Upper lobe of left lung (tissue), 6 donors: ENCODE measurements around the gene TMEM101. TPM values are rescaled to one million over a fixed set of nuclear protein-coding genes. Genes with fewer than 3 reads are reported as not detected.
A peak's percentile ranks its signal among the peaks of the same experiment; 100 is the strongest.
"Not testable (repeated sequence)": the region's sequence is repeated elsewhere in the genome, so short reads cannot be mapped to it uniquely, and the experiment has no call there.

Experiments used
- ATAC-seq, 2 donors: fragments of 200-7000 bp; cut with Tn5 transposase; one replicate each; pipeline ENCODE4 v1.9.1; 2022; ENCODE audit warnings: mild to moderate bottlenecking in 2 of 2, moderate library complexity in 2 of 2; ENCODE audit not compliant: low FRiP score in 2 of 2
- DNase-seq, 2 donors: peaks; one replicate each; pipeline ENCODE4 v3.0.0-alpha.2; 2019 to 2020
- H3K27ac ChIP-seq, 4 donors: fragments of 200-600 bp; sonication (generic); one replicate each; pipeline ENCODE4 v1.5.1; 2016 to 2019
- H3K27me3 ChIP-seq, 4 donors: fragments of 200-600 bp; sonication (generic); one replicate each; pipeline ENCODE4 v1.5.1; 2017 to 2019
- H3K36me3 ChIP-seq, 4 donors: fragments of 200-600 bp; sonication (generic); one replicate each; pipeline ENCODE4 v1.5.1; 2016 to 2019
- H3K4me1 ChIP-seq, 4 donors: fragments of 200-600 bp; sonication (generic); one replicate each; pipeline ENCODE4 v1.5.1; 2018 to 2019
- H3K4me3 ChIP-seq, 4 donors: fragments of 200-600 bp; sonication (generic); one replicate each; pipeline ENCODE4 v1.5.1; 2017 to 2019; ENCODE audit warnings: mild to moderate bottlenecking in 2 of 4, moderate library complexity in 1 of 4
- H3K9me3 ChIP-seq, 4 donors: fragments of 200-600 bp; sonication (generic); one replicate each; pipeline ENCODE4 v1.5.1; 2018 to 2019
- EP300 ChIP-seq, 4 donors: sonication (generic); formaldehyde crosslinking; IDR thresholded peaks; one replicate each; pipeline ENCODE4 v1.5.1; 2017; ENCODE audit warnings: antibody characterized with exemption in 4 of 4, control low read depth in 2 of 4
- POLR2A ChIP-seq, 4 donors: fragments of 450-650 bp; IDR thresholded peaks; one replicate each; pipeline ENCODE4 v1.5.1; 2016 to 2017; ENCODE audit warnings: antibody characterized with exemption in 4 of 4, mild to moderate bottlenecking in 2 of 4
- POLR2AphosphoS5 ChIP-seq, 2 donors: sonication (generic); formaldehyde crosslinking; IDR thresholded peaks; one replicate each; pipeline ENCODE4 v1.5.1; 2017; ENCODE audit warnings: antibody characterized with exemption in 2 of 2
- WGBS, 2 donors: methylation state at CpG; one replicate each; pipeline ENCODE4 v1.1.5; 2017 to 2018; 5-methylcytosine and 5-hydroxymethylcytosine counted together
- total RNA-seq, 6 donors: library from RNA; depleted of rRNA in 4 of 6; stranded (reverse); fragments of >200 nt in 4 of 6; gene quantifications; one replicate each; pipeline versions ENCODE4 v1.1.0 to v1.2.1, GENCODE V29; 2016 to 2021
- TF ChIP-seq, protein P1 (sequence below), 6 experiments: fragments of 450-650 bp in 4 of 6; fragments of 200-600 bp in 2 of 6; sonication (generic) in 2 of 6; IDR thresholded peaks; one replicate each; pipeline ENCODE4 v1.5.1; 2016 to 2019; ENCODE audit warnings: antibody characterized with exemption in 6 of 6
- donor health status: DM: no; HTN: no; CAD: no; lungs with moderate emphysema.
- donor health status: DM: no; HTN: yes; CAD: no; lungs with severe emphysema.

Gene TMEM101
- total RNA-seq, 6 donors from 2014 or later = 10.5 to 36.9 (median 29.1) TPM

DNA sequence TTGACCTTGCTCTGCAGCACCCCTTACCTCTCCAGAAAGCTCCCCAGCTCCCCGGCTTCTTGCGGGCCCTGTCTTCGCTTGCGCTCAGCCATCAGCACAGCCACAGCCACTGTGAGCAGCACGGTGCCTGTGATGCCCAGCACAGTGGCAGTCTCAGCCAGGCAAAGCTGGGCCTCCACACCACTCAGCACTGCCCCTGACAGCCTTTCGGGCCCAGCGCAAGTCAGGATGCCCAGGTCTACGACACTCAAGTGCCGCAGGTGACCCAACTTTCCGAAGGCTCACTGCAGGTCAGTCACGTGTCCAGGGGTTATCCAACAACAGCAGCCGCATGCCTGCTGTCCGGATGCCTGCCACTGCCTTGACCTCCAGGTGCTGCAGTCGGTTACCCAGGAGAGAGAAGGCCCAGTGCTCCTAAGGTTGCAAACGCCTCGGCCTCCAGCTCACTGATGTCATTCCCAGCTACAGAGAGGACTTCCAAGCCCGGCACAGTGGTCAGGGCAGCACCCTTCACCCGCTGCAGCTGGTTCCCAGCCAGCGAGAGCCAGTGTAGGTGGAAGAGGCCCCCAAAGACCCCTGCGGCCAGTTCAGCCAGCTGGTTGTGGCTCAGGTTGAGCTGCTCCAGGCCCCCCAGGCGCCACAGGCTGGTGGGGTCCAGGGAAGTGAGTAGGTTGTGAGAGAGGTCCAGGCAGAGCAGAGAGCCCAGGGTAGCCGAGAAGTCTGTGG, 8.9 kb upstream of the TMEM101 start:
- no peak for DNase-seq
- Histone ChIP-seq H3K36me3 (peaks cover 0 to 28% (median 7%) of the 10 kb centered on the region in 4 donors), H3K4me3 (no peak overlapping the region), H3K4me1 (no peaks in the 10 kb centered on the region), H3K27ac (no peak overlapping the region), H3K9me3 (no peaks in the 10 kb centered on the region), H3K27me3 (no peaks in the 10 kb centered on the region)
- ATAC-seq = peak; percentile 12 to 42
- TF ChIP-seq, protein P1, sequence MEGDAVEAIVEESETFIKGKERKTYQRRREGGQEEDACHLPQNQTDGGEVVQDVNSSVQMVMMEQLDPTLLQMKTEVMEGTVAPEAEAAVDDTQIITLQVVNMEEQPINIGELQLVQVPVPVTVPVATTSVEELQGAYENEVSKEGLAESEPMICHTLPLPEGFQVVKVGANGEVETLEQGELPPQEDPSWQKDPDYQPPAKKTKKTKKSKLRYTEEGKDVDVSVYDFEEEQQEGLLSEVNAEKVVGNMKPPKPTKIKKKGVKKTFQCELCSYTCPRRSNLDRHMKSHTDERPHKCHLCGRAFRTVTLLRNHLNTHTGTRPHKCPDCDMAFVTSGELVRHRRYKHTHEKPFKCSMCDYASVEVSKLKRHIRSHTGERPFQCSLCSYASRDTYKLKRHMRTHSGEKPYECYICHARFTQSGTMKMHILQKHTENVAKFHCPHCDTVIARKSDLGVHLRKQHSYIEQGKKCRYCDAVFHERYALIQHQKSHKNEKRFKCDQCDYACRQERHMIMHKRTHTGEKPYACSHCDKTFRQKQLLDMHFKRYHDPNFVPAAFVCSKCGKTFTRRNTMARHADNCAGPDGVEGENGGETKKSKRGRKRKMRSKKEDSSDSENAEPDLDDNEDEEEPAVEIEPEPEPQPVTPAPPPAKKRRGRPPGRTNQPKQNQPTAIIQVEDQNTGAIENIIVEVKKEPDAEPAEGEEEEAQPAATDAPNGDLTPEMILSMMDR (IDR thresholded peaks at IDR 0.05) = no peak
- no peak for TF ChIP-seq POLR2AphosphoS5 (IDR thresholded peaks at IDR 0.05)
- TF ChIP-seq EP300 (IDR thresholded peaks at IDR 0.05) = no peak
- no peak for TF ChIP-seq POLR2A (IDR thresholded peaks at IDR 0.05)
- WGBS, 2 donors = 87 to 91% methylated on average over 9 to 15 of the region's 22 CpGs

DNA sequence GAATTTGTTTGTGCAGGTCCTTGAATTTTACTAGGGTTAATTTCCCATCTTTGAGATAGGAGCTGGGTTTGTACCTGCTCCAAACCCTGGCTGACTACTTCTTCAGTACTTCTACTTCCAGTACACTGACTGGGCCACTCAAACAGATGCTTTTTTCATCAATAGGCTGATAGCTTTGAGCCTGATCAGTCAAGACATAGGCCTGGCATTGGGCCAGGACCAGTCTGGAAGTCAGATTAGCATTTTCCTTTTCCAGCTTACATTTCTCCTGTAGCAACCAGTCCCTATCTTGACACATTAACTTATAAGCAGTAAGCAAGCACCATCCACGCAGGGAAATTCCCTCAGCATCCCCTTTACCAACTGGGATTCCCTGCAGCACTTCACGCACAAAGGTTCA, 7.5 kb upstream of the TMEM101 start:
- H3K4me3 ChIP-seq = no peak overlapping the region
- no peaks in the 10 kb centered on the region for H3K4me1 ChIP-seq
- 89 to 92% methylated on average over 2 of the region's 2 CpGs for WGBS, 2 donors
- no peaks in the 10 kb centered on the region for H3K9me3 ChIP-seq
- no peak for DNase-seq
- no peak for ATAC-seq
- no peak overlapping the region for H3K27ac ChIP-seq
- H3K27me3 ChIP-seq = no peaks in the 10 kb centered on the region
- no peak for TF ChIP-seq EP300 (IDR thresholded peaks at IDR 0.05)
- no peak for TF ChIP-seq POLR2AphosphoS5 (IDR thresholded peaks at IDR 0.05)
- TF ChIP-seq, protein P1 (IDR thresholded peaks at IDR 0.05) = no peak
- no peak for TF ChIP-seq POLR2A (IDR thresholded peaks at IDR 0.05)
- H3K36me3 ChIP-seq = peaks cover 0 to 24% (median 6%) of the 10 kb centered on the region in 4 donors

DNA sequence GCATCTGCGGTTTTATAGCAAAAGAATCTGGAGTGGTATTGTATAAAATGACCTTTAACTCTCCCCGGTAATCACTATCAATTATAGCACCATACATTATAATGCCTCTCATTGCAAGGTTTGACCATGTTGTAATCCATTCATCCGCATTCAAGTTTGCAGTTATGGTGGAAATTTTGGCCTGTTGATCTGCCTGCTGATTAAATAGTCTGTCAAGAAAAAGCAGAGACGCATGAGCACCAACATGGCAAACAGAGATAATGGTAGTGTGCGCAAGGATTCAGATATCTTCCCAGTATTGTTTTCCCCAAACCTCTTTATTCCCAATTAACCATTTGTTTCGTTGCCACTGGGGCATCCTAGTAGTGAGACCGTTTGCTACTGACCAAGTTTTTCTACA, 6.5 kb upstream of the TMEM101 start:
- H3K9me3 ChIP-seq, H3K27me3 ChIP-seq, H3K4me1 ChIP-seq, DNase-seq, H3K4me3 ChIP-seq, H3K27ac ChIP-seq, ATAC-seq: not testable (repeated sequence)
- H3K36me3 ChIP-seq = peaks cover 0 to 24% (median 6%) of the 10 kb centered on the region in 4 donors
- 92 to 95% methylated on average over 7 of the region's 7 CpGs for whole genome bisulfite sequencing, 2 donors

DNA sequence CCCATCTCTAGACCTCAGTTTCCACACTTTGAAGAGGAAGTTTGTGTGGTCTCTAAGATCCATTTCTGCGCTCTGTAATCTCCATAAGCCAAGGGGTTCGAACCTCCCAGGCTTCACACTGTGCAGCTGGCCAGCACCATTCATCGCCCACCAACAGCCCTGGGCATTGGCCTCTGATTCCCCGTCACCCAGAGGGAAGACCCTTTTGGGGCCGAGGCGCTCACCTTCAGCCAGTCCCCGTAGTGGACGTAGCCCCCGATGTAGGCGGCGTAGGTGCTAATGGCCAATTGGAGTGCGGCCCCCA, 678 bp downstream of the TMEM101 start:
- DNase-seq (no peak), ATAC-seq (peak; percentile 1 to 14)
- no peak for TF ChIP-seq POLR2AphosphoS5 (IDR thresholded peaks at IDR 0.05)
- TF ChIP-seq, protein P1 (IDR thresholded peaks at IDR 0.05) = no peak
- no peak for TF ChIP-seq EP300 (IDR thresholded peaks at IDR 0.05)
- TF ChIP-seq POLR2A (IDR thresholded peaks at IDR 0.05) = no peak
- peak overlapping the region in 3 of 4 donors; percentile 69 to 85 (median 78) for H3K27ac ChIP-seq
- H3K4me1 ChIP-seq = peaks cover 8 to 22% (median 14%) of the 10 kb centered on the region in 4 donors
- H3K9me3 ChIP-seq = no peaks in the 10 kb centered on the region
- H3K27me3 ChIP-seq = no peaks in the 10 kb centered on the region
- 25 to 28% methylated on average over 6 of the region's 12 CpGs for whole genome bisulfite sequencing, 2 donors
- H3K36me3 ChIP-seq = peaks cover 0 to 24% (median 9%) of the 10 kb centered on the region in 4 donors
- peak overlapping the region; percentile 63 to 85 (median 79) for H3K4me3 ChIP-seq

- DNase-seq (peak in 1 of 2 donors; percentile 69), ATAC-seq (no peak)
- H3K4me1 ChIP-seq = peaks cover 14 to 30% (median 19%) of the 10 kb centered on the region in 4 donors
- 92 to 98% methylated on average over 12 to 14 of the region's 14 CpGs for WGBS, 2 donors
- H3K9me3 ChIP-seq = no peaks in the 10 kb centered on the region
- TF ChIP-seq EP300 (IDR thresholded peaks at IDR 0.05) = no peak
- no peak for TF ChIP-seq POLR2AphosphoS5 (IDR thresholded peaks at IDR 0.05)
- H3K27ac ChIP-seq = no peak overlapping the region
- no peak overlapping the region for H3K4me3 ChIP-seq
- H3K36me3 ChIP-seq = peaks cover 0 to 24% (median 9%) of the 10 kb centered on the region in 4 donors
- H3K27me3 ChIP-seq = no peaks in the 10 kb centered on the region
These were observed 1.9 kb downstream of the TMEM101 start for GRCh38 chr17:44012874-44013273.

GRCh38 chr17:44012391-44012790, 2.4 kb downstream of the TMEM101 start:
- Histone ChIP-seq H3K27me3 (no peaks in the 10 kb centered on the region), H3K36me3 (peaks cover 0 to 24% (median 9%) of the 10 kb centered on the region in 4 donors), H3K4me1 (peaks cover 19 to 35% (median 24%) of the 10 kb centered on the region in 4 donors), H3K4me3 (no peak overlapping the region), H3K9me3 (no peaks in the 10 kb centered on the region), H3K27ac (no peak overlapping the region)
- TF ChIP-seq POLR2A (IDR thresholded peaks at IDR 0.05) (no peak), EP300 (IDR thresholded peaks at IDR 0.05) (no peak), POLR2AphosphoS5 (IDR thresholded peaks at IDR 0.05) (no peak)
- ATAC-seq (no peak), DNase-seq (no peak)
- 75 to 80% methylated on average over 2 to 3 of the region's 3 CpGs for WGBS, 2 donors
